IPS-20b (cell line): Measurements from ENCODE around the gene KCNJ8.

Experiments
- H3K27ac ChIP-seq: one replicate; pipeline ENCODE4 v1.5.1; 2013; ENCODE audit warnings: low read length
- H3K27me3 ChIP-seq: 2 replicates; pipeline ENCODE4 v1.6.1; 2013; ENCODE audit warnings: mild to moderate bottlenecking, low read length, inconsistent platforms; ENCODE audit not compliant: insufficient read depth
- H3K36me3 ChIP-seq: 2 replicates; pipeline ENCODE4 v1.6.1; 2013; ENCODE audit warnings: low read depth, mild to moderate bottlenecking, inconsistent platforms, low read length, moderate library complexity; ENCODE audit not compliant: insufficient read depth
- H3K4me1 ChIP-seq: 2 replicates; pipeline ENCODE4 v1.6.1; 2013; ENCODE audit warnings: mild to moderate bottlenecking, control low read depth, inconsistent platforms, low read length, moderate library complexity; ENCODE audit not compliant: insufficient read depth
- H3K4me3 ChIP-seq: 2 replicates; pipeline ENCODE4 v1.5.1; 2013; ENCODE audit warnings: mild to moderate bottlenecking, low read length, inconsistent platforms
- H3K9ac ChIP-seq: 2 replicates; pipeline ENCODE4 v1.6.1; 2013; ENCODE audit warnings: low read depth, mild to moderate bottlenecking, inconsistent platforms, low read length, moderate library complexity
- H3K9me3 ChIP-seq: 2 replicates; pipeline ENCODE4 v1.6.1; 2013; ENCODE audit warnings: mild to moderate bottlenecking, low read depth, low read length, inconsistent platforms; ENCODE audit not compliant: insufficient read depth

The KCNJ8 gene

DNA sequence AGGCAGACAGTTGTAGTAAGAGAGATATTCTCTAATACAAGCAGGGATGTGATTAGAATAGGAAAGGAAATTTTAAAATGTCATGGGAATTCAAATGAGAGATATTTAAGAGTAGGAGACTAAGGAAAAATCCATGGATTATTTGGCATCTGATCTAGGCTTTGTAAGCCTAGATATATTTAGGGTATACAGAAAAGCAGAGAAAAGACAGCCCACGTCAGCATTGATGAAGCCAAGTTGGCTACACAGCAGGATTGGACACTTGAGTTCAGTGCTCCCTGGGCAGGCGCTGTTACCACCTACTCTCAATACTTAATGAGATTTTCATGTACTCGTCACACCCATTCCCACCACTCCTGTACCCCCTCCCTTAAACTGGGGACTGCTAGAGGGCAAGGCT, 1.7 kb upstream of the KCNJ8 start:
- H3K27me3 ChIP-seq, result peaks cover 27% of the 10 kb centered on the region
- no peak overlapping the region for H3K27ac ChIP-seq
- peaks cover 7% of the 10 kb centered on the region for H3K4me1 ChIP-seq
- no peaks in the 10 kb centered on the region for H3K9me3 ChIP-seq
- H3K36me3 ChIP-seq, result no peaks in the 10 kb centered on the region
- H3K9ac ChIP-seq, result no peak overlapping the region
- H3K4me3 ChIP-seq, result no peak overlapping the region

GRCh38 chr12:21775133-21775820, 771 bp upstream of the KCNJ8 start:
- H3K4me1 ChIP-seq, result peaks cover 7% of the 10 kb centered on the region
- no peaks in the 10 kb centered on the region for H3K36me3 ChIP-seq
- H3K27ac ChIP-seq, result no peak overlapping the region
- H3K9ac ChIP-seq, result 0 out of 2 replicates have a peak overlapping the region, but pooled peaks have one; percentile 3
- H3K27me3 ChIP-seq, result peaks cover 27% of the 10 kb centered on the region
- peak overlapping the region; percentile 56 for H3K4me3 ChIP-seq
- H3K9me3 ChIP-seq, result no peaks in the 10 kb centered on the region

DNA sequence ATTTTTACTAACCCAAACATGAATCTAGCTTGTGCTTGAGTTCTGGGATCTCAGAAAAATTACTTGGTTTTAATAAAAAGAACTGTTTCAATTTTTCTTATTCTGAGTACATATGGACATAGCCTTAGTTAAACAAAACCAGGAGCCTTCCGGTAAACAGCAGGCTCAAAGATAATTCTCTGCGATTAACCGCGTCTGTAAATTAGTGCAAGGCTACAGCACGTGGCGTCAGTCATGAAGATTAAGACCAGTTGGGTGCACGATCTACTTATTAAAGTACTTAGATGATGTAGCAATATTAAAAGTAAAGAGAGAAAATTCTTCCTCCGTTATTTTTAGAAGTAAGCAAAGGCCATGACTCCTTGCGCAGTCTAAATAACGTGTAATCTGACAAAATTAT, 700 bp downstream of the KCNJ8 start:
- Histone ChIP-seq H3K27ac (no peak overlapping the region), H3K9me3 (no peaks in the 10 kb centered on the region), H3K4me3 (peak overlapping the region; percentile 76), H3K27me3 (peaks cover 27% of the 10 kb centered on the region), H3K4me1 (peaks cover 3% of the 10 kb centered on the region; the same call in 1 of the 2 replicates), H3K9ac (no peak overlapping the region), H3K36me3 (no peaks in the 10 kb centered on the region)

DNA sequence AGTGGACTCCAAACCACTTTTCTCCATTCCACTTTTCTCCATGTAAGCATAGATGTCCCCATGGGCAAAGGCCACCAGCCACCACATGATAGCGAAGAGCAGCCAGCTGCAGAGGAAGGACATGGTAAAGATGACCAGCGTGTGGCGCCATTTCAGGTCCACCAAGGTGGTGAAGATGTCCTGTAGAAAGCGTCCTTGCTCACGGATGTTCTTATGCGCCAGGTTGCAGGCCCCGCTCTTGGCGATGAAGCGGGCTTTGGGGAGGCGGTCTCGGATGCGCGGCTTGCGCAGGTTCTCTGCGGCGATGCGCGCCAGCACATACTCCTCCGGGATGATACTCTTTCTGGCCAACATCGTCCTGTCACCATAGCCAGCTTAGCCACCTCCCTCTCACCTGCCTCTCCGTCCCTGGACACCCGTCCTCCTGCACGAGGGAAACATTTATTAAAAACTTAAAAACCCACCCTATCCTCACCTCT, 1.2 kb downstream of the KCNJ8 start:
- H3K27me3 ChIP-seq, result peaks cover 27% of the 10 kb centered on the region
- no peaks in the 10 kb centered on the region for H3K9me3 ChIP-seq
- peak overlapping the region; percentile 76 for H3K4me3 ChIP-seq
- no peak overlapping the region for H3K9ac ChIP-seq
- no peak overlapping the region for H3K27ac ChIP-seq
- no peaks in the 10 kb centered on the region for H3K36me3 ChIP-seq
- peaks cover 2% of the 10 kb centered on the region; the same call in 1 of the 2 replicates for H3K4me1 ChIP-seq

DNA sequence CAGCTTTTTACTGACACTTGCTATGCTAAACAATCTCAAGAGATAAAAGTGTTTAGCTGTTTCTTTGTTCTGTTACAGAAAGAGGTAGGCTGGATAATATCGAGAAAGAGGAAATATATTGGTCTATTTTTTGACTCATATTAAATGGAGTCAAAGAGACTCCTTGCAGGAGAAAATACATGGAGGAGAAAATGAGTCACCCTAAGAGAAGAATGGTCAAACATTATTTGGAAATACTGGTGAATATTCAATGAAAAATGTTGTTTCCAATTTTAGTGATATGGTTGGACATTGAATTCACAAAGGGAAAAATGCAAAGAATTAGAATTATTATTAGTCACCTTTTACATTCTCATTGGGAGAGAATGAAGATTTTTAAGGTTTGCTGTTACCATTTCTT, 3.2 kb downstream of the KCNJ8 start:
- no peaks in the 10 kb centered on the region for H3K9me3 ChIP-seq
- no peak overlapping the region for H3K9ac ChIP-seq
- H3K4me3 ChIP-seq, result no peak overlapping the region
- no peak overlapping the region for H3K27ac ChIP-seq
- H3K36me3 ChIP-seq, result no peaks in the 10 kb centered on the region
- H3K27me3 ChIP-seq, result peaks cover 27% of the 10 kb centered on the region
- H3K4me1 ChIP-seq, result peaks cover 2% of the 10 kb centered on the region; the same call in 1 of the 2 replicates

DNA sequence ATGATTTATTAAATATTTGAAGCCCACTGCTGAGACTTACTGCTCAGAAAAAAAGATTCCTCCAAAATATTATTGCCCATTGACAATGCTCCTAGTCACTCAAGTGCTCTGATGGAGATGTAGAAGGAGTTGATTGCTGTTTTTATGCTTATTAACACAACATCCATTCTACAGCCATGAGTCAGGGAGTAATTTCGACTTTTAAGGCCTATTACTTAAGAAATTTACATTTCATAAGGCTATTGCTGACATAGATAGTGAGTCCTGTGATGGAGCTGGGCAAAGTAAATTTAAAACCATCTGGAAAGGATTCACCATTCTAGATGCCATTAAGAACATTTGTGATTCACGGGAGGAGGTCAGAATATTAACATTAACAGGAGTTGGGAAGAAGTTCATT, 5.2 kb downstream of the KCNJ8 start:
- Histone ChIP-seq H3K4me3 (no peak overlapping the region), H3K9ac (no peak overlapping the region), H3K9me3 (no peaks in the 10 kb centered on the region), H3K27ac (no peak overlapping the region), H3K36me3 (no peaks in the 10 kb centered on the region), H3K27me3 (peaks cover 11% of the 10 kb centered on the region), H3K4me1 (peaks cover 2% of the 10 kb centered on the region; the same call in 1 of the 2 replicates)

- Histone ChIP-seq H3K27me3 (no peaks in the 10 kb centered on the region), H3K27ac (no peak overlapping the region), H3K9ac (no peak overlapping the region), H3K4me1 (no peaks in the 10 kb centered on the region), H3K4me3 (no peak overlapping the region), H3K9me3 (no peaks in the 10 kb centered on the region), H3K36me3 (no peaks in the 10 kb centered on the region)
Measured at GRCh38 chr12:21766403-21766802, 8.1 kb downstream of the KCNJ8 start.

DNA sequence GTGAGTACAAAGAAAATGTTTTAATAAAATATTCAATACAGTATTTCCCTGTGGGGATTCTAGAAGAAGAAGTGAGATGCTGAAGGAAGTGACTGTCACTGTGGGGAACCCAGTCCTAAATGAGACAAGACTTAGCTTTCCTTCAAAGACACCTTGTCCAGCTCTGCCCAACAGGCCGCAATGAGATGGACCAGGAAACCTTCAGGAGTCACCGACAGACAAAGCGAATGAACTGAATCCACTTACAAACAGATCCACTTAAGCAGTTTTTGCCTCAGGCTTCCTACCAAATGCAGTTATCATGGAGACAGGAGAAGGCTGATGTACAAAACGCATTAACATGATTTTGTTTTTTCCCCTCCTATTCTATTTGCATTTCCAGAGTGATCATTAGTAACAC, 9.6 kb downstream of the KCNJ8 start:
- Histone ChIP-seq H3K4me3 (no peak overlapping the region), H3K4me1 (no peaks in the 10 kb centered on the region), H3K27ac (no peak overlapping the region), H3K27me3 (no peaks in the 10 kb centered on the region), H3K9me3 (no peaks in the 10 kb centered on the region), H3K36me3 (no peaks in the 10 kb centered on the region), H3K9ac (no peak overlapping the region)

GRCh38 chr12:21764065-21764464, 10.4 kb downstream of the KCNJ8 start:
- H3K4me3 ChIP-seq, result no peak overlapping the region
- H3K9me3 ChIP-seq, result no peaks in the 10 kb centered on the region
- no peaks in the 10 kb centered on the region for H3K4me1 ChIP-seq
- no peaks in the 10 kb centered on the region for H3K27me3 ChIP-seq
- H3K9ac ChIP-seq, result no peak overlapping the region
- H3K27ac ChIP-seq, result no peak overlapping the region
- H3K36me3 ChIP-seq, result no peaks in the 10 kb centered on the region

DNA sequence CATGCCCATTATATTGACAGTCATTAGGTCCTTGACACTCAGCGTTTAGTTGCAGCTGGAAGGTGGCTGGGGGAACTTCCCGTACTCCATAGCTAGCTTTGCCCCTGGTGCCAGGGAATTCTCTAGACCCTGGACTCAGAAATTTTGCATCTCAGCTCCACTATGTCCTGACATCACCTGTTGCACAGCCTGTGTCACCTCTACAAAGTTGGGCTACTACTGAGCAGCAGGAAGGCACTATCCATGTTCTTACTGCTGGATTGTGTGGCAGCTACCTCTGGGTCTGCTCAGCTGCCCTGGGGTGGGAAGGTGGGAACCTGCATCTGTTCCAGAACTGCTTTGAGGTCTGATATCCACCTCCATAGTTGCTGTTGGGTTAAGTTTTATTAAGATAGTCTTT, 11.0 kb downstream of the KCNJ8 start:
- no peak overlapping the region for H3K9ac ChIP-seq
- H3K27ac ChIP-seq, result no peak overlapping the region
- no peaks in the 10 kb centered on the region for H3K36me3 ChIP-seq
- no peaks in the 10 kb centered on the region for H3K27me3 ChIP-seq
- no peaks in the 10 kb centered on the region for H3K4me1 ChIP-seq
- no peaks in the 10 kb centered on the region for H3K9me3 ChIP-seq
- H3K4me3 ChIP-seq, result no peak overlapping the region

GRCh38 chr12:21759737-21760136, 14.8 kb downstream of the KCNJ8 start:
- no peak overlapping the region for H3K9ac ChIP-seq
- no peak overlapping the region for H3K4me3 ChIP-seq
- no peaks in the 10 kb centered on the region for H3K9me3 ChIP-seq
- no peaks in the 10 kb centered on the region for H3K36me3 ChIP-seq
- no peaks in the 10 kb centered on the region for H3K27me3 ChIP-seq
- H3K4me1 ChIP-seq, result no peaks in the 10 kb centered on the region
- no peak overlapping the region for H3K27ac ChIP-seq

DNA sequence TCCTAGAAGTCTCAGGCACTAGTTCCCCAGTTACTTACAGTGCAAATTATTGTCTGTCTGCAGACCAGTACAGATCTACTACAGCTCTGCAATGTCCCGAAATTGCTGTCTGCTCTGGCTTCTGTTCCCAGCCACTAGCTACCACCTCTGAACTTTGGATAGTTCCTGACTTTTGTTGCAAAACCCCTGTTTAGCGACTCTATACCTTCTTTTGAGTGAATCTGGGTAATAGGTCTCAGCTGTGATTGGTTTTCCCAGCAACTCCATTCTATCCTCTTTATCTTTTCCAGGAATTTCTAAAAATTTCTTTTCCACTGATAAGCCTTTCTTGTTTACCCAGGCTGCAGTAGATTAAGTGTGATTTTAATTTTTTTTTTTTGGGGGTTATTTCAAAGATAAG, 16.8 kb downstream of the KCNJ8 start:
- Histone ChIP-seq H3K9me3 (no peaks in the 10 kb centered on the region), H3K4me1 (no peaks in the 10 kb centered on the region), H3K27me3 (no peaks in the 10 kb centered on the region), H3K27ac (no peak overlapping the region), H3K9ac (no peak overlapping the region), H3K36me3 (no peaks in the 10 kb centered on the region), H3K4me3 (no peak overlapping the region)
